Pons (tissue), 1 donor: ENCODE measurements around the gene TFAP2E.

Experiments used
- DNase-seq: peaks from one replicate; pipeline ENCODE4 v3.0.0-alpha.2; 2016; ENCODE audit warnings: low spot score

The TFAP2E gene

GRCh38 chr1:35557118-35557610, 15.9 kb upstream of the TFAP2E start, which contains the start of gene KIAA0319L:
TSS of gene KIAA0319L (minus strand) at chr1:35557403. CDS start at chr1:35554491, 2,912 bp downstream.
- DNase-seq = peak; percentile 87

GRCh38 chr1:35557611-35558373, 15.3 kb upstream of the TFAP2E start, which contains the start of gene NCDN:
TSS of gene NCDN (plus strand) at chr1:35557799. CDS start at chr1:35558191, 392 bp downstream.
- peak; percentile 94 for DNase-seq

GRCh38 chr1:35558374-35559316, 14.5 kb upstream of the TFAP2E start:
- DNase-seq = no peak

GRCh38 chr1:35559317-35559944, 13.7 kb upstream of the TFAP2E start:
- DNase-seq = peak; percentile 45

- peak; percentile 80 for DNase-seq
Observed at GRCh38 chr1:35560256-35561225, 12.6 kb upstream of the TFAP2E start.

GRCh38 chr1:35561297-35561971, 11.7 kb upstream of the TFAP2E start:
- no peak for DNase-seq

- no peak for DNase-seq
Observed at GRCh38 chr1:35561972-35562680, 11.0 kb upstream of the TFAP2E start.

- no peak for DNase-seq
Observed at GRCh38 chr1:35563166-35563565, 9.9 kb upstream of the TFAP2E start.

GRCh38 chr1:35564037-35564883, 8.9 kb upstream of the TFAP2E start:
- peak; percentile 72 for DNase-seq

- DNase-seq = no peak
Observed at GRCh38 chr1:35564884-35565741, 8.0 kb upstream of the TFAP2E start.

- DNase-seq = no peak
Observed at GRCh38 chr1:35565742-35566133, 7.4 kb upstream of the TFAP2E start.

GRCh38 chr1:35567947-35568558, 5.1 kb upstream of the TFAP2E start:
- DNase-seq = no peak

- DNase-seq = peak; percentile 82
Observed at GRCh38 chr1:35568975-35569395, 4.1 kb upstream of the TFAP2E start.

- DNase-seq = no peak
Observed at GRCh38 chr1:35569936-35570335, 3.2 kb upstream of the TFAP2E start.

GRCh38 chr1:35570589-35571137, 2.5 kb upstream of the TFAP2E start:
- DNase-seq = no peak

- no peak for DNase-seq
Observed at GRCh38 chr1:35571263-35571662, 1.9 kb upstream of the TFAP2E start.

GRCh38 chr1:35572296-35572695, 818 bp upstream of the TFAP2E start:
- DNase-seq = no peak
